ENCODE measurements around the gene NUDT8.

NUDT8 gene

GRCh38 chr11:67607507-67607906 lies 22.2 kb downstream of the NUDT8 start:
- H2AFZ ChIP-seq (ENCODE audit: low read depth), result no peak overlapping the region
- H3K27ac ChIP-seq, result peak overlapping the region; percentile 39; the same call in 1 of the 2 replicates
- H3K4me3 ChIP-seq (IDR thresholded peaks at IDR 0.05; ENCODE audit: insufficient read depth, low read depth, low read length), result no peak overlapping the region
- H3K4me1 ChIP-seq (ENCODE audit: low read depth, poor library complexity, severe bottlenecking), result peaks cover 9% of the 10 kb centered on the region
- no peaks in the 10 kb centered on the region for H4K20me1 ChIP-seq (ENCODE audit: insufficient read depth)
- peak overlapping the region; percentile 68 for H3K9ac ChIP-seq
- no peak for TF ChIP-seq CTCF (conservative IDR thresholded peaks at IDR 0.05; ENCODE audit: low read depth, low read length)
- no peaks in the 10 kb centered on the region for H3K27me3 ChIP-seq (ENCODE audit: insufficient read depth, low read depth)
- H3K36me3 ChIP-seq (ENCODE audit: insufficient read depth), result no peaks in the 10 kb centered on the region
- H3K4me2 ChIP-seq, result peak overlapping the region; percentile 86
- peaks cover 18% of the 10 kb centered on the region for H3K79me2 ChIP-seq (ENCODE audit: insufficient read depth, low read depth)

- H3K9ac ChIP-seq, result peak within 1 kb of the TSS; percentile 68
- no peaks in the 10 kb centered on the region for H3K36me3 ChIP-seq (ENCODE audit: insufficient read depth)
- H3K27ac ChIP-seq, result peak within 1 kb of the TSS; percentile 39; the same call in 1 of the 2 replicates
- H3K4me2 ChIP-seq, result peak within 1 kb of the TSS; percentile 86
- peak; percentile 47 for TF ChIP-seq CTCF (conservative IDR thresholded peaks at IDR 0.05; ENCODE audit: low read depth, low read length)
- H3K27me3 ChIP-seq (ENCODE audit: insufficient read depth, low read depth), result no peaks in the 10 kb centered on the region
- peaks cover 9% of the 10 kb centered on the region for H3K4me1 ChIP-seq (ENCODE audit: low read depth, poor library complexity, severe bottlenecking)
- H2AFZ ChIP-seq (ENCODE audit: low read depth), result peak within 1 kb of the TSS; percentile 76
- H4K20me1 ChIP-seq (ENCODE audit: insufficient read depth), result no peaks in the 10 kb centered on the region
- H3K79me2 ChIP-seq (ENCODE audit: insufficient read depth, low read depth), result peaks cover 18% of the 10 kb centered on the region
- H3K4me3 ChIP-seq (IDR thresholded peaks at IDR 0.05; ENCODE audit: insufficient read depth, low read depth, low read length), result no peak within 1 kb of the TSS
Measured at GRCh38 chr11:67606492-67607295, 23.0 kb downstream of the NUDT8 start, which contains the start of gene NDUFV1. Gene NDUFV1 (plus strand): TSS chr11:67606936. CDS start chr11:67607005, 69 bp downstream.

- Histone ChIP-seq H4K20me1 (ENCODE audit: insufficient read depth) (no peaks in the 10 kb centered on the region), H3K9ac (no peak overlapping the region; the same call in 1 of the 2 replicates), H3K27me3 (ENCODE audit: insufficient read depth, low read depth) (no peaks in the 10 kb centered on the region), H3K27ac (no peak overlapping the region), H3K79me2 (ENCODE audit: insufficient read depth, low read depth) (peaks cover 18% of the 10 kb centered on the region), H3K36me3 (ENCODE audit: insufficient read depth) (no peaks in the 10 kb centered on the region), H2AFZ (ENCODE audit: low read depth) (peak overlapping the region; percentile 76), H3K4me3 (IDR thresholded peaks at IDR 0.05; ENCODE audit: insufficient read depth, low read depth, low read length) (no peak overlapping the region), H3K4me2 (peak overlapping the region; percentile 68), H3K4me1 (ENCODE audit: low read depth, poor library complexity, severe bottlenecking) (peaks cover 9% of the 10 kb centered on the region)
- no peak for TF ChIP-seq CTCF (conservative IDR thresholded peaks at IDR 0.05; ENCODE audit: low read depth, low read length)
Measured at GRCh38 chr11:67606093-67606491, 23.6 kb downstream of the NUDT8 start.

GRCh38 chr11:67605231-67606011 lies 24.3 kb downstream of the NUDT8 start:
- Histone ChIP-seq H2AFZ (ENCODE audit: low read depth) (peak overlapping the region; percentile 76; the same call in 1 of the 2 replicates), H3K4me2 (no peak overlapping the region)
- no peak for TF ChIP-seq CTCF (conservative IDR thresholded peaks at IDR 0.05; ENCODE audit: low read depth, low read length)

More at GRCh38 chr11:67605231-67606011, 24.3 kb downstream of the NUDT8 start:
- Histone ChIP-seq H3K36me3 (ENCODE audit: insufficient read depth) (no peaks in the 10 kb centered on the region), H4K20me1 (ENCODE audit: insufficient read depth) (no peaks in the 10 kb centered on the region), H3K27ac (no peak overlapping the region), H3K79me2 (ENCODE audit: insufficient read depth, low read depth) (peaks cover 18% of the 10 kb centered on the region), H3K27me3 (ENCODE audit: insufficient read depth, low read depth) (no peaks in the 10 kb centered on the region), H3K9ac (no peak overlapping the region), H3K4me3 (IDR thresholded peaks at IDR 0.05; ENCODE audit: insufficient read depth, low read depth, low read length) (no peak overlapping the region), H3K4me1 (ENCODE audit: low read depth, poor library complexity, severe bottlenecking) (peaks cover 9% of the 10 kb centered on the region)
